ENCODE results near the gene COMMD2.

COMMD2 gene

GRCh38 chr3:149701206-149701976 is 50.9 kb downstream of the COMMD2 start:
- DNase-seq = no peak
